H9 (cell line): Measurements from ENCODE around the gene RPL37. TPM values are rescaled to one million over a fixed set of nuclear protein-coding genes. Genes with fewer than 3 reads are reported as not detected.
"Not testable (repeated sequence)": the region's sequence is repeated elsewhere in the genome, so short reads cannot be mapped to it uniquely, and the experiment has no call there.

ENCODE experiments used
- DNase-seq: peaks from one replicate; pipeline ENCODE4 v3.0.0-alpha.2; 2017
- H2AFZ ChIP-seq: one replicate; pipeline ENCODE4 v1.6.1; 2013; ENCODE audit warnings: mild to moderate bottlenecking, low read length, control low read depth, moderate library complexity
- H2AK5ac ChIP-seq: 2 replicates; pipeline ENCODE4 v1.6.1; 2013; ENCODE audit warnings: low read length, control low read depth, mixed read lengths; ENCODE audit not compliant: insufficient read length
- H2BK120ac ChIP-seq: one replicate; pipeline ENCODE4 v1.6.1; 2013; ENCODE audit warnings: low read depth, mild to moderate bottlenecking, low read length, control low read depth, inconsistent platforms; ENCODE audit not compliant: poor library complexity, severe bottlenecking
- H2BK12ac ChIP-seq: 2 replicates; pipeline ENCODE4 v1.6.1; 2013; ENCODE audit warnings: low read length, control low read depth, mixed read lengths, low read depth; ENCODE audit not compliant: insufficient read length
- H2BK15ac ChIP-seq: 2 replicates; pipeline ENCODE4 v1.6.1; 2013; ENCODE audit warnings: low read depth, low read length, control low read depth
- H2BK20ac ChIP-seq: one replicate; pipeline ENCODE4 v1.6.1; 2013; ENCODE audit warnings: low read depth, mild to moderate bottlenecking, low read length, control low read depth, inconsistent platforms; ENCODE audit not compliant: poor library complexity, severe bottlenecking
- H2BK5ac ChIP-seq: 2 replicates; pipeline ENCODE4 v1.6.1; 2013; ENCODE audit warnings: low read length, control low read depth, mixed read lengths; ENCODE audit not compliant: insufficient read length
- H3K14ac ChIP-seq: 2 replicates; pipeline ENCODE4 v1.6.1; 2013; ENCODE audit warnings: low read length, control low read depth; ENCODE audit not compliant: insufficient read depth
- H3K18ac ChIP-seq: 2 replicates; pipeline ENCODE4 v1.6.1; 2013; ENCODE audit warnings: low read depth, mild to moderate bottlenecking, mixed read lengths, low read length, control low read depth; ENCODE audit not compliant: insufficient read length
- H3K23ac ChIP-seq: 2 replicates; pipeline ENCODE4 v1.6.1; 2013; ENCODE audit warnings: low read length, control low read depth, mixed read lengths, low read depth; ENCODE audit not compliant: insufficient read length
- H3K23me2 ChIP-seq: 2 replicates; pipeline ENCODE4 v1.6.1; 2013; ENCODE audit warnings: low read depth, mild to moderate bottlenecking, mixed read lengths, low read length, control low read depth; ENCODE audit not compliant: insufficient read length, poor library complexity, severe bottlenecking
- H3K27ac ChIP-seq: 2 replicates; pipeline ENCODE4 v1.5.1; 2013; ENCODE audit warnings: low read length, control low read depth, mixed read lengths, low read depth; ENCODE audit not compliant: insufficient read length
- H3K27me3 ChIP-seq: 2 replicates; pipeline ENCODE4 v1.6.1; 2013; ENCODE audit warnings: low read length, control low read depth, inconsistent platforms; ENCODE audit not compliant: insufficient read depth
- H3K4ac ChIP-seq: 2 replicates; pipeline ENCODE4 v1.6.1; 2013; ENCODE audit warnings: low read depth, mild to moderate bottlenecking, control low read depth, inconsistent platforms, low read length, moderate library complexity
- H3K4me1 ChIP-seq: 2 replicates; pipeline ENCODE4 v1.6.1; 2013; ENCODE audit warnings: low read length, control low read depth, inconsistent platforms; ENCODE audit not compliant: insufficient read depth
- H3K4me2 ChIP-seq: 2 replicates; pipeline ENCODE4 v1.6.1; 2013; ENCODE audit warnings: low read length, control low read depth, mixed read lengths; ENCODE audit not compliant: insufficient read length, insufficient read depth
- H3K56ac ChIP-seq: 2 replicates; pipeline ENCODE4 v1.6.1; 2013; ENCODE audit warnings: low read depth, mild to moderate bottlenecking, mixed read lengths, low read length, control low read depth; ENCODE audit not compliant: insufficient read length
- H3K79me1 ChIP-seq: 2 replicates; pipeline ENCODE4 v1.6.1; 2013; ENCODE audit warnings: low read depth, mild to moderate bottlenecking, moderate library complexity, low read length, control low read depth, inconsistent platforms; ENCODE audit not compliant: insufficient read depth, poor library complexity, severe bottlenecking
- H3K79me2 ChIP-seq: 2 replicates; pipeline ENCODE4 v1.6.1; 2013; ENCODE audit warnings: low read length, control low read depth, inconsistent platforms; ENCODE audit not compliant: insufficient read depth
- H3K9ac ChIP-seq: 2 replicates; pipeline ENCODE4 v1.6.1; 2013; ENCODE audit warnings: low read length, control low read depth, mixed read lengths; ENCODE audit not compliant: insufficient read length; ENCODE audit errors: extremely low read depth
- H3K9me3 ChIP-seq: one replicate; pipeline ENCODE4 v1.6.1; 2013; ENCODE audit warnings: low read depth, low read length, inconsistent platforms; ENCODE audit not compliant: control insufficient read depth
- H3T11ph ChIP-seq: one replicate; pipeline ENCODE4 v1.6.1; 2013; ENCODE audit warnings: mild to moderate bottlenecking, low read length, control low read depth, inconsistent platforms
- H4K20me1 ChIP-seq: one replicate; pipeline ENCODE4 v1.6.1; 2013; ENCODE audit not compliant: control insufficient read depth, insufficient read length, insufficient read depth
- H4K5ac ChIP-seq: 2 replicates; pipeline ENCODE4 v1.6.1; 2013; ENCODE audit warnings: low read depth, mild to moderate bottlenecking, mixed read lengths, low read length, control low read depth; ENCODE audit not compliant: insufficient read length
- H4K8ac ChIP-seq: replicated peaks from 2 replicates; pipeline ENCODE4 v1.6.1; 2013; ENCODE audit warnings: low read length, control low read depth, mixed read lengths, low read depth; ENCODE audit not compliant: insufficient read length
- H4K91ac ChIP-seq: 2 replicates; pipeline ENCODE4 v1.6.1; 2013; ENCODE audit warnings: low read depth, mild to moderate bottlenecking, moderate library complexity, mixed read lengths, low read length, control low read depth; ENCODE audit not compliant: insufficient read length
- H3K27ac Mint-ChIP-seq, 3 experiments: 2 replicates in 2 of 3; 3 replicates in 1 of 3; pipeline ENCODE4 v1.8.0; 2020 to 2021; ENCODE audit warnings: mixed read lengths in 3 of 3, mild to moderate bottlenecking in 1 of 3, moderate library complexity in 1 of 3
- H3K27me3 Mint-ChIP-seq: 2 replicates; pipeline ENCODE4 v1.8.0; 2021; ENCODE audit warnings: low read depth, mild to moderate bottlenecking, moderate library complexity, mixed read lengths
- H3K36me3 Mint-ChIP-seq, 3 experiments: 2 replicates in 2 of 3; 3 replicates in 1 of 3; pipeline ENCODE4 v1.8.0; 2020 to 2021; ENCODE audit warnings: low read depth in 3 of 3, mixed read lengths in 3 of 3; ENCODE audit not compliant: insufficient read depth in 1 of 3
- H3K4me1 Mint-ChIP-seq, 2 experiments: 2 replicates each; pipeline ENCODE4 v1.8.0; 2020; ENCODE audit warnings: mixed read lengths in 2 of 2
- H3K4me3 Mint-ChIP-seq, 2 experiments: 2 replicates in 1 of 2; 3 replicates in 1 of 2; pipeline ENCODE4 v1.8.0; 2020 to 2021; ENCODE audit warnings: mild to moderate bottlenecking in 2 of 2, mixed read lengths in 2 of 2, moderate library complexity in 1 of 2
- H3K9me3 Mint-ChIP-seq, 2 experiments: 2 replicates in 1 of 2; 3 replicates in 1 of 2; pipeline ENCODE4 v1.8.0; 2020; ENCODE audit warnings: mild to moderate bottlenecking in 2 of 2, mixed read lengths in 2 of 2, moderate library complexity in 1 of 2
- WGBS: extraction: QIAGEN DNeasy Blood & Tissue Kit; methylation state at CpG from one replicate; pipeline ENCODE4 v1.1.7; 2013; ENCODE audit warnings: missing lambda C conversion rate, low lambda C conversion rate, mixed read lengths; ENCODE audit not compliant: insufficient read length; ENCODE audit errors: extremely low coverage; 5-methylcytosine and 5-hydroxymethylcytosine counted together
- total RNA-seq: library from RNA; stranded (reverse); gene quantifications from 2 replicates; pipeline ENCODE4 v1.2.1, GENCODE V29; 2021

RPL37 gene
- total RNA-seq, 1 experiment from 2014 or later, result 1,735 TPM

DNA sequence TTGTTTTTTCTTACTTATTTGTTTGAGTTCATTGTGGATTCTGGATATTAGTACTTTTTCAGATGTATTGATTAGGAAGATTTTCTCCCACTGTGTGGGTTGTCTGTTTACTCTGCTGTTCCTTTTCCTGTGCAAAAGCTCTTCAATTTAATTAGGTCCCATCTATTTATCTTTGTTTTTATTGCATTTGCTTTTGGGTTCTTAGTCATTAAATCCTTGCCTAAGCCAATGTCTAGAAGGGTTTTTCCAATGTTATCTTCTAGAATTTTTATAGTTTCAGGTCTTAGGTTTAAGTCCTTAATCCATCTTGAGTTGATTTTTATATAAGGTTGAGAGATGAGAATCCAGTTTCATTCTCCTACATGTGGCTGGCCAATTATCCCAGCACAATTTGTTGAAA is 40.7 kb downstream of the RPL37 start:
- not testable (repeated sequence) for H3K4me3 Mint-ChIP-seq, H2BK12ac ChIP-seq, H3T11ph ChIP-seq, H3K9ac ChIP-seq, H3K4ac ChIP-seq, DNase-seq, H4K91ac ChIP-seq, H2AK5ac ChIP-seq, H2BK20ac ChIP-seq, H3K4me2 ChIP-seq, H3K27me3 Mint-ChIP-seq, H3K9me3 ChIP-seq, H3K27me3 ChIP-seq, H4K20me1 ChIP-seq, H2BK15ac ChIP-seq, H4K5ac ChIP-seq, H2AFZ ChIP-seq, H4K8ac ChIP-seq, H3K18ac ChIP-seq, H3K27ac Mint-ChIP-seq, H2BK5ac ChIP-seq, H3K9me3 Mint-ChIP-seq, H3K4me1 ChIP-seq, H3K56ac ChIP-seq, H3K14ac ChIP-seq, H3K23ac ChIP-seq, H3K27ac ChIP-seq, H3K23me2 ChIP-seq, H3K79me1 ChIP-seq, H2BK120ac ChIP-seq
- H3K4me1 Mint-ChIP-seq, result peaks cover 10 to 19% of the 10 kb centered on the region in 2 experiments
- H3K79me2 ChIP-seq, result peaks cover 45% of the 10 kb centered on the region; the same call in 1 of the 2 replicates
- peaks cover 11 to 17% (median 15%) of the 10 kb centered on the region in 3 experiments for H3K36me3 Mint-ChIP-seq

DNA sequence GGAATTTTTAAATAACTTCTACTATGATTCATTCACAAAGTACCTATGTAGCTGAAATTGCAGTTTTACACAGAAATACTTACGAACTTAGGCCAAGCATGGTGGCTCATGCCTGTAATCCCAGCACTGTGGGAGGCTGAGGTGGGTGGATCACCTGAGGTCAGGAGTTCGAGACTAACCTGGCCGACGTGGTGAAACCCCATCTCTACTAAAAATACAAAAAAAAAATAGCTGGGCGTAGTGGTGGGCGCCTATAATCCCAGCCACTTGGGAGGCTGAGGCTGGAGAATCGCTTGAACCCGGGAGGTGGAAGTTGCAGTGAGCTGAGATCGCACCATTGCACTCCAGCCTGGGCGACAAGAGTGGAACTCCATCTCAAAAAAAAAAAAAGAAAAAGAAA is 42.3 kb downstream of the RPL37 start:
- H2AFZ ChIP-seq, H3K18ac ChIP-seq, H3K4me2 ChIP-seq, H3T11ph ChIP-seq, H4K20me1 ChIP-seq, H4K8ac ChIP-seq, H3K27ac ChIP-seq, H2BK20ac ChIP-seq, H3K23me2 ChIP-seq, H3K14ac ChIP-seq, H3K9me3 ChIP-seq, H2BK5ac ChIP-seq, H2BK120ac ChIP-seq, H3K4me1 ChIP-seq, H2BK15ac ChIP-seq, H3K27ac Mint-ChIP-seq, H3K56ac ChIP-seq, H4K5ac ChIP-seq, H3K79me1 ChIP-seq, H3K9ac ChIP-seq, H3K23ac ChIP-seq, H3K27me3 ChIP-seq, H2AK5ac ChIP-seq, H3K4ac ChIP-seq, H3K4me3 Mint-ChIP-seq, H3K9me3 Mint-ChIP-seq, H4K91ac ChIP-seq, H2BK12ac ChIP-seq, DNase-seq, H3K27me3 Mint-ChIP-seq: not testable (repeated sequence)
- WGBS, result no CpG with 5 or more reads among the region's 10 CpGs
- peaks cover 56% of the 10 kb centered on the region; the same call in 1 of the 2 replicates for H3K79me2 ChIP-seq
- Mint-ChIP-seq H3K36me3 (peaks cover 25 to 31% (median 25%) of the 10 kb centered on the region in 3 experiments), H3K4me1 (peaks cover 7 to 13% of the 10 kb centered on the region in 2 experiments)
